Dermis microvascular lymphatic vessel endothelial cell (primary cell): Measurements from ENCODE around the gene NAV2. TPM values are rescaled to one million over a fixed set of nuclear protein-coding genes. Genes with fewer than 3 reads are reported as not detected.

Source experiments
- DNase-seq, 2 donors: peaks; one replicate each; pipeline versions ENCODE4 v3.0.0 to v3.0.0-alpha.2; 2010; ENCODE audit warnings: low read depth in 2 of 2
- total RNA-seq: library from RNA; depleted of rRNA; stranded (reverse); fragments of >200 nt; gene quantifications from 2 replicates; pipeline ENCODE4 v1.2.1, GENCODE V29; 2014

The NAV2 gene
- total RNA-seq, 1 donor from 2014 or later, result 3.2 TPM

GRCh38 chr11:19967787-19968186 is 255.2 kb downstream of the NAV2 start:
- DNase-seq, result no peak

GRCh38 chr11:19968860-19969259 is 256.2 kb downstream of the NAV2 start:
- no peak for DNase-seq

- no peak for DNase-seq
These were observed 258.3 kb downstream of the NAV2 start for GRCh38 chr11:19970944-19971343.

DNA sequence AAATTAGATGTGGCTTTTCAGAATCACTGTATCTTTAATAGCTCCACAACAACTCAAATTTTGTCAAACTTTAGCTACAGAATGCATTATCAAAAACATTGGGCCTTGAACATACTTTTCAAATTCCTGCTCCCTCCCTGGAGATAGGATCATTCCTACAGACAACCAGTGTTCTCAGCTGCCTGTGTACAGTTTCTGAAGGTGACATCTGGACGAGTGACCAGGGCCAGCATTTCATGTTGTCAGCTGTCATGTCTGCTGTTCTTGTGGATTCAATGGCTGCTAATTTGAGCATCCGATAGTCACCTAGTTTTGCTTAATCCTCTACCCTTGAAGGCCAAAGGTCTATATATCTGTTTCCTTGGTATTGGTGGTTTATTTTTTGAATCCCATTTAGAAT is 259.5 kb downstream of the NAV2 start:
- no peak for DNase-seq

DNA sequence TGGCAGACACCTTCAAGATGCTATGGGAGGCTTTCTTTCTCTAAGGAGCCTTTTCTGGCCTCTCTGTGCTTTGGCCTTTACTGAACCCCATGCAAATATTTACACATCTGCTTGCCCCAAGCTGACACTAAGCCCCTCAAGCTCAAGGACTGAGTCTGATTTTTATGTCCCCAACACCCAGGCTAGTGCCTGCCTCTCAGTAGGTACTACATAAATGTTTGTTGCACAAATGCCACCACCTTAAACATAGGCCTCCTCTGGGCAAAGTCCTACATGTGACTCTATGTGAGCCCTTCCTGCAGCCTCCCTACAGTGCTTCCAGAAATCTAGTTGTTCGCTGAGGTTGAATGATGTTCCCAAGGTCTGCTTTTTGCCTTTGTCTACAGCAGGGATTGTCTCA is 260.0 kb downstream of the NAV2 start:
- DNase-seq, result no peak

DNA sequence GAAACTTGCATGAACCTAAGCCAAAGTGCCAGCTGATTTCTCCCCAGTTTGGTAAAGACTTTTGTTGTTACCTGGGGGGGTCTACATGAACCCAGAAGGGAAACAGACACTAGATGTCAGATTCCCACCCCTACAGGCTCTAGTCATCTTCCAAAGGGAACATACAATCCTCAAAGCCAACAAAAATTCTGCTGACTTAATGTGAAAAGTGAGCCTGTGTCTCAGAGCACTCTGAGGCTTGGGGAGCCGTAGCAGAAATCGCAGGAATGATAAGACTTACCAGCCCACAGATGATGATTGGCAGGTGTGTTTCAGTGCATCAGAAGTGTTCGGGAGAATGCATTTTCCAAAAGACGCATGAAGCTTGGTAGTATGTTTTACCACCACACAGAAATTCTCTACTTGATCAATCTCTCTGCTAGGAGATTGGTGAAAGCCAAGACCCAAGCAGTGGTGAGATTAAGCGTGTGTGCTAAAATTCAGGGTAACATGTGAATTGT is 260.5 kb downstream of the NAV2 start:
- DNase-seq, result no peak

GRCh38 chr11:19974886-19975285 is 262.2 kb downstream of the NAV2 start:
- DNase-seq, result no peak

GRCh38 chr11:19975414-19975990 is 262.9 kb downstream of the NAV2 start:
- no peak for DNase-seq

DNA sequence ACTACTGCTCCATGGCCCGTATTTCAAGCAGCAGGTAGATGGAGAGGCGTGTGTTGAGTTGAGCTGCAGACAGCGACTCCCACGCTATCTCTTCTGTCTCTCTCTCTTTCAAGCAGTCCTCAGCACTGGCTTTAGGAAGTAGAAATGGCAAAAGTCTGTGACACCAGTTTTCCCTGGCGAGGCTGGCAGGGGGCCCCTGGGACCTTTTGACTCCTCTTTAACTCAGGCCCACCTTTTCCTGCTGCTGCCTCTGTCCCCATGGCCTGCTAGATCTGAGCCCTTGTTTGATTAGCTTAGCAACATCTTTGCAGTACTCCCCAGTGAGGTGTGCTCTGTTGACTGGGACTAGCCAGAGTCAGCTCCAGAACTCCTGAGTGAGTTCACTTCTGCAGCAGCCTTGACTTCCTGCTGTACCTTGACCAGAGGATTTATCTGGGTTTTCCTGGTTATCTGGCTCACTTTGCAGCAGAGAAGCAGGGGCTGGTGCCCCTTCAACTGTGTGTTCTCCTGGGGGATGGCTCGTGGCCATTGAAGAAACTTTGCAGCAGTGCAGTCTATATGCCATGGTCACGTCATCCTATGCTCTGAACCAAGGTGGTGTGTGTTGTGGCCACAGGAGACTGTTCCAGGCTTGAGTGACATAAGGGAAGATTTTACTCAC is 263.8 kb downstream of the NAV2 start:
- DNase-seq, result no peak

- no peak for DNase-seq
These were observed 265.3 kb downstream of the NAV2 start for GRCh38 chr11:19977941-19978340.

- peak in 1 of 2 donors; percentile 79 for DNase-seq
These were observed 266.3 kb downstream of the NAV2 start for GRCh38 chr11:19978668-19979518.

GRCh38 chr11:19979519-19979845 is 266.8 kb downstream of the NAV2 start:
- DNase-seq, result no peak

DNA sequence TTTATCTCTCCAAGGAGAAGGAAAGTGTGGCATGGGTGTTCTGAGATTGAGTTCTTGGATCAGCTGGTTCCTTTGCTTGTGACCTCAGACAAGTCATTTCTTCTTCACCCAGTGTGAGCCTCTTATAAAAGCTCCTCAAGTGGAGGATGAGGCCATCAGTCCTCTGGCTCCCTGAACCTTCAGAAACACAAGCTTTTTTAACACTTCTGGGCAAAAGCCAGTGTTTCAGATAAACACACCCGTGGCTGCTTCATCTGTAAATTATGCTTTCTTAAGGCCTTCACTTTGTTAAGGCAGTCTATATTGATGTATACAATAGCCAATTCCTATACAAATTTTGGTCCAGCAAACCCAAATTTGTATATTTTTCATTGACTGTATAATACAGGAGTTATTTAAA is 267.8 kb downstream of the NAV2 start:
- DNase-seq, result no peak

DNA sequence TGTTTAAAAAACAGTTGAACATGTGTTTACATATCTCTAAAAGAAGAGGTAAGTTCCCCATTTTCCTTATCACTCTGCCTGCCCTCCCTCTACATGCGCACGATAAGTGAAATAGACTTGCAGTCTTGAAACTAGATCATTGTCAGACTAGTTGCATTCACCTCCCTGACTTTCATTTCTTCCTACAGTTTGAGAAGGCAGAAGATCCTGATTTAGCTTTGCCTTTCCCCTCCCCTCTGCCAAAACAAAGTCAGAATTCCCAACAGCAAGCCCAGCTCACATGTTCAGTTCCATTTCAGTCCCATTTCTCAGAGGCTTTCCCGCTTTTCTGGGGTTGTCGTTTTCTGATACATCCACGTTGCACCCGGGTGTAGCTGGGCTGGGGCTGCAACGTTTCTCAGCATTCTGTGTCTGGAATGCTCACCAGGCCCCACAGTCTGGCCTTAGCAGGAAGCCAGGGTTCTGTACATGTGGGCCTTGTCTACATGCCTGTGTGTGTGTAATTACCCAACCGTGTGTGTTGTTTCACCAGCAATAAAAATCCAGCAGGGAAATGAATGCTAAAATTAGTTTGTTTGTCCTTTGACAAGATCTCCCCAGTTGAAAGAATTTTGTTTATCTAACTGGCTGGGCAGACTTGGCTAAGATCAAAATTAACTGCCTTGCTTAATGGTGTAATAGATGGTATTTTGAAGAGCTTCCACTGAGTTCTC is 268.5 kb downstream of the NAV2 start:
- DNase-seq, result peak in 1 of 2 donors; percentile 80

GRCh38 chr11:19982774-19983495 is 270.3 kb downstream of the NAV2 start:
- peak in 1 of 2 donors; percentile 16 for DNase-seq

- DNase-seq, result no peak
These were observed 271.6 kb downstream of the NAV2 start for GRCh38 chr11:19984048-19984742.

DNA sequence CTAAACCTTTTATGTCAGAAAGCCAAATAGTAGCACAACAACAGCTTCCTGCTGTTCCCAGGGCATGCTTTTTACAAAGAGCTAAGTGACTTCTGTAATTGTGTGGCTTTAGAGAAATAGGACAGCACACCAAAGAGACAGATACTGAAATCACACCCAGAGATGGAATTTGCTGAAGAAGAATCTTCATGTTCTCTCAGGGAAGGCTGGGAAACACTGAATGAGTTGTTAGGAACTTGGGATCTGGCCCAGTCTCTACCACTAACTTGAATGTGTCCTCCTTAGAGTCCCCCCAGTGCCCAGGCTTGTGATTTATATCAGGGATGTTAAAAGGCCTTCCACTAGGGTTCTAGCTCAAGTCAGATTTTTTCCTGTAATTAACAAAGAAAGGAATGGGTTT is 272.5 kb downstream of the NAV2 start:
- no peak for DNase-seq

GRCh38 chr11:19987331-19987801 is 274.7 kb downstream of the NAV2 start:
- peak in 1 of 2 donors; percentile 39 for DNase-seq

DNA sequence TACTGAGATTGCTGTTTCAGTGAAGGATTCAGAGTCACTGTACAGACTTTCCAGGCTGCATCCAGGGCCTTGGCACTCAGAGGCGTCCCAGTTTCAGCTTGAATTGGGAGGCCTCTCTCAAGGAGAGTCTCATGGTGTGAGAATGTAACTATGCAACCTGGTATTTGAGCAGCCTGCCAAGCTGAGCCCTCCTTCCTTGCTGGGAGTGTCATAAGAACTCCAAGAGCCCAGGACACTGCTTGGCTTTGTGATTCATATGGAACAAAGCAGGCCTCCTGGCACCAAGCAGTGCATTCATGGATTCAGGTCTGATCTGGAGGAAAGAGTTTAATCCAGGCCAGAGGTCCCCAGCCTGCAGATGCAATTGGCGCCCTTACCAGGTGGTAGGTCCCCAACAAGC is 276.0 kb downstream of the NAV2 start:
- DNase-seq, result no peak

- no peak for DNase-seq
These were observed 276.6 kb downstream of the NAV2 start for GRCh38 chr11:19989191-19989590.
